PFSK-1 (cell line): Measurements from ENCODE around the gene GRM4.

Source experiments
- FOXP2 ChIP-seq: optimal IDR thresholded peaks from 2 replicates; pipeline ENCODE3; 2011; ENCODE audit warnings: borderline replicate concordance, control low read depth, inconsistent platforms; ENCODE audit not compliant: insufficient read depth; ENCODE audit errors: extremely low read length, extremely low read depth
- POLR2AphosphoS5 ChIP-seq: IDR thresholded peaks from 2 replicates; pipeline ENCODE4 v1.6.1; 2012; ENCODE audit warnings: low read depth, mild to moderate bottlenecking, control low read depth, low read length, moderate library complexity
- SIN3A ChIP-seq: IDR thresholded peaks from 2 replicates; pipeline ENCODE4 v1.6.1; 2012; ENCODE audit warnings: mild to moderate bottlenecking, low read length, moderate library complexity, borderline replicate concordance; ENCODE audit not compliant: insufficient read depth
- TF ChIP-seq, protein P1 (sequence below), 2 experiments: IDR thresholded peaks; 2 replicates each; pipeline versions ENCODE4 v1.6.1 to v1.8.0; 2011 to 2012; ENCODE audit warnings: low read depth in 2 of 2, low read length in 2 of 2, control low read depth in 1 of 2, inconsistent platforms in 1 of 2, mild to moderate bottlenecking in 1 of 2, moderate library complexity in 1 of 2; ENCODE audit not compliant: insufficient read depth in 1 of 2

DNA sequence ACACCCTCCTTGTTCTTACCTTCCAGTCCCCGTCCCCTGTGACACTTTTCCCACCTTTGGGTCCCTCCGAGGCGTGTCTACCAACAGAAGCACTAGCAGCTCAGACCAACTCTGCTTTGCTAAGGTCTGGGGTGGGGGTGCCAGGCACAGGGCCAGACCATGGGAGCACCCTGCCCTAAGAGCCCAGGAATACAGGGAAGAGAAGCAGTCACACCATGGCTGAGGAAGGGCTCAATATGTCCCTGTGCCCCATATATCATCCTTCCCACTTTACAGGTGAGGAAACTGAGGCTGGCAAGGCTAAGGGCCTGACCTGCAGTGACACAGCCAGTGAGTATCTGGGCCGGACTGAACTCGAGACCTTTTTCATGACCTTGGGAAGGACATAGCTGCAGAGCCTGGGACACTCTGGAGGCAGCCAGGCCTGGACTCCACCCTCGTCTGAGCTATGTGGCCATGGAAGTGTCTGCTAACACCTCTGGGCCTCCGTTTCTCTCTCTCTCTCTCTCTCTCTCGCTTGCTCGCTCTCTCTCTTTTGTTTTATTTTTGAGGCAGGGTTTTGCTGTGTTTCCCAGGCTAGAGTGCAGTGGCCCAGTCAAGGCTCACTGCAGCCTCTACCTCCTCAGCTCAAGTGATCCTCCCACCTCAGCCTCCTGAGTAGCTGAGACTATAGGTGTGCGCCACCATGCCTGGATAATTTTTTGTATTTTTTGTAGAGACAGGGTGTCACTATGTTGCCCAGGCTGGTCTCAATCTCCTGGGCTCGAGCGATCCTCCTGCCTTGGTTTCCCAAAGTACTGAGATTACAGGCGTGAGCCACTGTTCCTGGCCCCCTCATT is 156.7 kb downstream of the GRM4 start:
- TF ChIP-seq SIN3A (no peak), FOXP2 (no peak), POLR2AphosphoS5 (no peak)
- TF ChIP-seq, protein P1, sequence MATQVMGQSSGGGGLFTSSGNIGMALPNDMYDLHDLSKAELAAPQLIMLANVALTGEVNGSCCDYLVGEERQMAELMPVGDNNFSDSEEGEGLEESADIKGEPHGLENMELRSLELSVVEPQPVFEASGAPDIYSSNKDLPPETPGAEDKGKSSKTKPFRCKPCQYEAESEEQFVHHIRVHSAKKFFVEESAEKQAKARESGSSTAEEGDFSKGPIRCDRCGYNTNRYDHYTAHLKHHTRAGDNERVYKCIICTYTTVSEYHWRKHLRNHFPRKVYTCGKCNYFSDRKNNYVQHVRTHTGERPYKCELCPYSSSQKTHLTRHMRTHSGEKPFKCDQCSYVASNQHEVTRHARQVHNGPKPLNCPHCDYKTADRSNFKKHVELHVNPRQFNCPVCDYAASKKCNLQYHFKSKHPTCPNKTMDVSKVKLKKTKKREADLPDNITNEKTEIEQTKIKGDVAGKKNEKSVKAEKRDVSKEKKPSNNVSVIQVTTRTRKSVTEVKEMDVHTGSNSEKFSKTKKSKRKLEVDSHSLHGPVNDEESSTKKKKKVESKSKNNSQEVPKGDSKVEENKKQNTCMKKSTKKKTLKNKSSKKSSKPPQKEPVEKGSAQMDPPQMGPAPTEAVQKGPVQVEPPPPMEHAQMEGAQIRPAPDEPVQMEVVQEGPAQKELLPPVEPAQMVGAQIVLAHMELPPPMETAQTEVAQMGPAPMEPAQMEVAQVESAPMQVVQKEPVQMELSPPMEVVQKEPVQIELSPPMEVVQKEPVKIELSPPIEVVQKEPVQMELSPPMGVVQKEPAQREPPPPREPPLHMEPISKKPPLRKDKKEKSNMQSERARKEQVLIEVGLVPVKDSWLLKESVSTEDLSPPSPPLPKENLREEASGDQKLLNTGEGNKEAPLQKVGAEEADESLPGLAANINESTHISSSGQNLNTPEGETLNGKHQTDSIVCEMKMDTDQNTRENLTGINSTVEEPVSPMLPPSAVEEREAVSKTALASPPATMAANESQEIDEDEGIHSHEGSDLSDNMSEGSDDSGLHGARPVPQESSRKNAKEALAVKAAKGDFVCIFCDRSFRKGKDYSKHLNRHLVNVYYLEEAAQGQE (IDR thresholded peaks at IDR 0.05; ENCODE audit: insufficient read depth in 1 of 2, low read depth in 2 of 2, low read length in 2 of 2): no peak
